ENCODE results near the gene CIZ1. TPM values are rescaled to one million over a fixed set of nuclear protein-coding genes. Genes with fewer than 3 reads are reported as not detected.

Gene CIZ1
- total and polyA plus RNA-seq, 9 of the 15 experiments (the other 6 are each of a cell fraction or from before 2014, with no cell fraction given): 6.6 to 329 (median 87.8) TPM

DNA sequence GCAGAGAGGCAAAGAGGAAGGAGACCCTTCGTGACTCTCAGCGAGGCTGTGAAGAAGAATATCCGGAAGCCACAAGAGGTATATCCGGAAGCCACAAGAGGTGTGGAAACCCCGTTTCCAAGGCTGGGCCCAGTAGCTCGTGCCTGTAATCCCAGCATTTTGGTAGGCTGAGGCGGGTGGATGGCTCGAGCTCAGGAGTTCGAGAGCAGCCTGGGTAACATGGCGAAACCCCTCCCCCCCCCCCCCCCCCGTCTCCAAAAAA lies 31.9 kb downstream of the CIZ1 start:
- Histone ChIP-seq H3K9me1 (ENCODE audit: control insufficient read depth, insufficient read depth, low read length) (no peaks in the 10 kb centered on the region), H3K27ac (ENCODE audit: extremely low read depth, low read depth, low read length) (peak overlapping the region; percentile 90), H2AFZ (ENCODE audit: low read depth, low read length) (peak overlapping the region; percentile 95), H3K9ac (ENCODE audit: insufficient read depth in 1 of 2, low read depth in 2 of 2, low read length in 2 of 2) (peak overlapping the region; percentile 79 to 93), H3K4me3 (peak overlapping the region; percentile 72), H3K4me1 (replicated peaks in 1 of 2; ENCODE audit: control insufficient read depth in 2 of 2, insufficient read depth in 2 of 2, low read length in 2 of 2) (peaks cover 10 to 42% of the 10 kb centered on the region in 2 experiments), H3K36me3 (ENCODE audit: control insufficient read depth, insufficient read depth, low read length) (peaks cover 28% of the 10 kb centered on the region), H3K9me3 (replicated peaks; ENCODE audit: control insufficient read depth, insufficient read depth, low read depth, low read length) (no peaks in the 10 kb centered on the region), H3K79me2 (ENCODE audit: control insufficient read depth, insufficient read depth, low read length) (peaks cover 27% of the 10 kb centered on the region), H3K27me3 (ENCODE audit: control insufficient read depth in 2 of 2, insufficient read depth in 2 of 2, low read length in 2 of 2) (no peaks in the 10 kb centered on the region), H3K4me2 (ENCODE audit: insufficient read depth, low read length) (peak overlapping the region; percentile 91), H4K20me1 (replicated peaks; ENCODE audit: control insufficient read depth, insufficient read depth, low read length) (peaks cover 18% of the 10 kb centered on the region; the same call in 1 of the 2 replicates)
- intact Hi-C loops (cut with micrococcal nuclease) (no loop called here), in situ Hi-C loops (cut with MboI) (loop anchor here (5.0 kb wide), 1 partner anchor 1523 kb away; no protein-coding TSS in a partner anchor)
- peak; percentile 52 for ATAC-seq
- peak; percentile 69 to 85 (median 74) for DNase-seq (ENCODE audit: extremely low read depth in 1 of 4, low spot score in 3 of 4)
- BruUV-seq (replicated peaks): TSS peak; percentile 98
- WGBS (ENCODE audit: insufficient coverage, low coverage, missing lambda C conversion rate): 2% methylated on average over 11 of the region's 11 CpGs
- ChIA-PET CTCF (ENCODE audit: low intra/inter-chr PET ratio) (no interaction called here), POLR2A (interaction anchor here (0.6 to 11.0 kb wide), 24 partner anchors 8 to 1497 kb away, joined by 3 to 155 read pairs (median 3); partner anchors contain the start of gene CIZ1)
- no peak for FAIRE-seq
- TF ChIP-seq GTF2F1 (IDR thresholded peaks at IDR 0.05; ENCODE audit: low read depth, low read length): no peak
- no peak for TF ChIP-seq TEAD4 (IDR thresholded peaks at IDR 0.05; ENCODE audit: low read length)
- TF ChIP-seq TEAD4 (CRISPR knock-in tag; IDR thresholded peaks at IDR 0.05; ENCODE audit: borderline replicate concordance): no peak
- TF ChIP-seq, protein P1, sequence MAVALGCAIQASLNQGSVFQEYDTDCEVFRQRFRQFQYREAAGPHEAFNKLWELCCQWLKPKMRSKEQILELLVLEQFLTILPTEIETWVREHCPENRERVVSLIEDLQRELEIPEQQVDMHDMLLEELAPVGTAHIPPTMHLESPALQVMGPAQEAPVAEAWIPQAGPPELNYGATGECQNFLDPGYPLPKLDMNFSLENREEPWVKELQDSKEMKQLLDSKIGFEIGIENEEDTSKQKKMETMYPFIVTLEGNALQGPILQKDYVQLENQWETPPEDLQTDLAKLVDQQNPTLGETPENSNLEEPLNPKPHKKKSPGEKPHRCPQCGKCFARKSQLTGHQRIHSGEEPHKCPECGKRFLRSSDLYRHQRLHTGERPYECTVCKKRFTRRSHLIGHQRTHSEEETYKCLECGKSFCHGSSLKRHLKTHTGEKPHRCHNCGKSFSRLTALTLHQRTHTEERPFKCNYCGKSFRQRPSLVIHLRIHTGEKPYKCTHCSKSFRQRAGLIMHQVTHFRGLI (CRISPR knock-in tag; IDR thresholded peaks at IDR 0.05): no peak
- TF ChIP-seq ZBTB8A (IDR thresholded peaks at IDR 0.05; ENCODE audit: partially characterized antibody): no peak
- TF ChIP-seq ARHGAP35 (IDR thresholded peaks at IDR 0.05; ENCODE audit: partially characterized antibody): no peak
- TF ChIP-seq ZBTB7A (IDR thresholded peaks at IDR 0.05; ENCODE audit: borderline replicate concordance, control insufficient read depth, low read depth, low read length): no peak
- TF ChIP-seq, protein P2, sequence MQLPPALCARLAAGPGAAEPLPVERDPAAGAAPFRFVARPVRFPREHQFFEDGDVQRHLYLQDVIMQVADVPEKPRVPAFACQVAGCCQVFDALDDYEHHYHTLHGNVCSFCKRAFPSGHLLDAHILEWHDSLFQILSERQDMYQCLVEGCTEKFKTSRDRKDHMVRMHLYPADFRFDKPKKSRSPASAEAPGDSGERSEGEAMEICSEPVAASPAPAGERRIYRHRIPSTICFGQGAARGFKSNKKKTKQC (CRISPR knock-in tag; IDR thresholded peaks at IDR 0.05): no peak
- TF ChIP-seq, protein P3, sequence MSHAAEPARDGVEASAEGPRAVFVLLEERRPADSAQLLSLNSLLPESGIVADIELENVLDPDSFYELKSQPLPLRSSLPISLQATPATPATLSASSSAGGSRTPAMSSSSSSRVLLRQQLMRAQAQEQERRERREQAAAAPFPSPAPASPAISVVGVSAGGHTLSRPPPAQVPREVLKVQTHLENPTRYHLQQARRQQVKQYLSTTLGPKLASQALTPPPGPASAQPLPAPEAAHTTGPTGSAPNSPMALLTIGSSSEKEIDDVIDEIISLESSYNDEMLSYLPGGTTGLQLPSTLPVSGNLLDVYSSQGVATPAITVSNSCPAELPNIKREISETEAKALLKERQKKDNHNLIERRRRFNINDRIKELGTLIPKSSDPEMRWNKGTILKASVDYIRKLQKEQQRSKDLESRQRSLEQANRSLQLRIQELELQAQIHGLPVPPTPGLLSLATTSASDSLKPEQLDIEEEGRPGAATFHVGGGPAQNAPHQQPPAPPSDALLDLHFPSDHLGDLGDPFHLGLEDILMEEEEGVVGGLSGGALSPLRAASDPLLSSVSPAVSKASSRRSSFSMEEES (CRISPR knock-in tag; IDR thresholded peaks at IDR 0.05): no peak
- TF ChIP-seq RBM15 (IDR thresholded peaks at IDR 0.05; ENCODE audit: insufficient read depth, low read length): no peak
- TF ChIP-seq SREBF2 (CRISPR knock-in tag; IDR thresholded peaks at IDR 0.05): no peak
- 0 out of 2 replicates have a peak, but pooled peaks have one; percentile 3 for TF ChIP-seq ZNF586 (CRISPR knock-in tag; conservative IDR thresholded peaks at IDR 0.05)
- TF ChIP-seq COPS2 (conservative IDR thresholded peaks at IDR 0.05): no peak
- no peak for TF ChIP-seq HDAC1 (IDR thresholded peaks at IDR 0.05)
- peak in 1 of 2 experiments; percentile 10; a peak in 1 of 4 replicates for TF ChIP-seq FOXA3 (CRISPR knock-in tag; conservative IDR thresholded peaks at IDR 0.05 in 1 of 2, IDR thresholded peaks at IDR 0.05 in 1 of 2)
- no peak for TF ChIP-seq POLR3A (IDR thresholded peaks at IDR 0.05; ENCODE audit: borderline replicate concordance, extremely low read depth, insufficient read depth, insufficient read length)
- TF ChIP-seq BRD9 (IDR thresholded peaks at IDR 0.05; ENCODE audit: low read depth, partially characterized antibody): no peak
- TF ChIP-seq ZNF263 (CRISPR knock-in tag; IDR thresholded peaks at IDR 0.05; ENCODE audit: borderline replicate concordance): no peak
- TF ChIP-seq POLR2G (IDR thresholded peaks at IDR 0.05; ENCODE audit: low read depth, low read length): no peak

All from K562 (cell line).